Measurements from ENCODE around the gene RNF213. TPM values are rescaled to one million over a fixed set of nuclear protein-coding genes. Genes with fewer than 3 reads are reported as not detected.
A peak's percentile ranks its signal among the peaks of the same experiment; 100 is the strongest.

Gene RNF213
- total RNA-seq, 1 donor, result 134 TPM

DNA sequence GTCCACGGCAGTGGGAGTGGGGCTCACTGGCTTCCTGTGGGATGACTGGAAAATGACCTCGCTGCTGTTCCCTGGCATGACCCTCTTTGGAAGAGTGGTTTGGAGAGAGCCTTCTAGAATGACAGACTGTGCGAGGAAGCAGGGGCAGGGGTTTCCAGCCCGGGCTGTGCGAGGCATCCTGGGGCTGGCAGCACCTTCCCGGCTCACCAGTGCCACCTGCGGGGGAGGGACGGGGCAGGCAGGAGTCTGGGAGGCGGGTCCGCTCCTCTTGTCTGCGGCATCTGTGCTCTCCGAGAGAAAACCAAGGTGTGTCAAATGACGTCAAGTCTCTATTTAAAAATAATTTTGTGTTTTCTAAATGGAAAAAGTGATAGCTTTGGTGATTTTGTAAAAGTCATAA is 7.8 kb upstream of the RNF213 start:
- H2AFZ ChIP-seq (ENCODE audit: low read length), result no peak overlapping the region
- TF ChIP-seq, protein P1, sequence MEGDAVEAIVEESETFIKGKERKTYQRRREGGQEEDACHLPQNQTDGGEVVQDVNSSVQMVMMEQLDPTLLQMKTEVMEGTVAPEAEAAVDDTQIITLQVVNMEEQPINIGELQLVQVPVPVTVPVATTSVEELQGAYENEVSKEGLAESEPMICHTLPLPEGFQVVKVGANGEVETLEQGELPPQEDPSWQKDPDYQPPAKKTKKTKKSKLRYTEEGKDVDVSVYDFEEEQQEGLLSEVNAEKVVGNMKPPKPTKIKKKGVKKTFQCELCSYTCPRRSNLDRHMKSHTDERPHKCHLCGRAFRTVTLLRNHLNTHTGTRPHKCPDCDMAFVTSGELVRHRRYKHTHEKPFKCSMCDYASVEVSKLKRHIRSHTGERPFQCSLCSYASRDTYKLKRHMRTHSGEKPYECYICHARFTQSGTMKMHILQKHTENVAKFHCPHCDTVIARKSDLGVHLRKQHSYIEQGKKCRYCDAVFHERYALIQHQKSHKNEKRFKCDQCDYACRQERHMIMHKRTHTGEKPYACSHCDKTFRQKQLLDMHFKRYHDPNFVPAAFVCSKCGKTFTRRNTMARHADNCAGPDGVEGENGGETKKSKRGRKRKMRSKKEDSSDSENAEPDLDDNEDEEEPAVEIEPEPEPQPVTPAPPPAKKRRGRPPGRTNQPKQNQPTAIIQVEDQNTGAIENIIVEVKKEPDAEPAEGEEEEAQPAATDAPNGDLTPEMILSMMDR (IDR thresholded peaks at IDR 0.05; ENCODE audit: extremely low read depth, low read depth, low read length), result peak; percentile 12
- H3K9me3 ChIP-seq (ENCODE audit: low read depth, low read length), result no peaks in the 10 kb centered on the region
- no peak overlapping the region for H3K4me3 ChIP-seq (ENCODE audit: insufficient read depth, low read length)
- H4K20me1 ChIP-seq (ENCODE audit: insufficient read depth, low read length), result no peaks in the 10 kb centered on the region
- H3K27me3 ChIP-seq (ENCODE audit: insufficient read depth, low read length), result no peaks in the 10 kb centered on the region
- peaks cover 15% of the 10 kb centered on the region for H3K4me1 ChIP-seq (ENCODE audit: insufficient read depth, low read length)
- DNase-seq (ENCODE audit: insufficient read length, low spot score, missing footprints), result peak; percentile 76
- H3K36me3 ChIP-seq (ENCODE audit: insufficient read depth, low read length), result no peaks in the 10 kb centered on the region
- no peak overlapping the region for H3K27ac ChIP-seq (ENCODE audit: low read depth, low read length)
- H3K79me2 ChIP-seq (ENCODE audit: insufficient read depth, low read length), result no peaks in the 10 kb centered on the region
- no peak overlapping the region for H3K4me2 ChIP-seq (ENCODE audit: insufficient read depth, low read length)

GRCh38 chr17:80253631-80254395 is 6.8 kb upstream of the RNF213 start:
- no peak overlapping the region for H3K4me3 ChIP-seq (ENCODE audit: insufficient read depth, low read length)
- H3K4me1 ChIP-seq (ENCODE audit: insufficient read depth, low read length), result peaks cover 15% of the 10 kb centered on the region
- no peaks in the 10 kb centered on the region for H3K36me3 ChIP-seq (ENCODE audit: insufficient read depth, low read length)
- no peaks in the 10 kb centered on the region for H4K20me1 ChIP-seq (ENCODE audit: insufficient read depth, low read length)
- H3K4me2 ChIP-seq (ENCODE audit: insufficient read depth, low read length), result peak overlapping the region; percentile 51
- TF ChIP-seq, protein P1 (IDR thresholded peaks at IDR 0.05; ENCODE audit: extremely low read depth, low read depth, low read length), result no peak
- no peaks in the 10 kb centered on the region for H3K9me3 ChIP-seq (ENCODE audit: low read depth, low read length)
- H3K79me2 ChIP-seq (ENCODE audit: insufficient read depth, low read length), result no peaks in the 10 kb centered on the region
- H2AFZ ChIP-seq (ENCODE audit: low read length), result no peak overlapping the region
- peak; percentile 55 for DNase-seq (ENCODE audit: insufficient read length, low spot score, missing footprints)
- H3K27me3 ChIP-seq (ENCODE audit: insufficient read depth, low read length), result no peaks in the 10 kb centered on the region
- peak overlapping the region; percentile 84 for H3K27ac ChIP-seq (ENCODE audit: low read depth, low read length)

DNA sequence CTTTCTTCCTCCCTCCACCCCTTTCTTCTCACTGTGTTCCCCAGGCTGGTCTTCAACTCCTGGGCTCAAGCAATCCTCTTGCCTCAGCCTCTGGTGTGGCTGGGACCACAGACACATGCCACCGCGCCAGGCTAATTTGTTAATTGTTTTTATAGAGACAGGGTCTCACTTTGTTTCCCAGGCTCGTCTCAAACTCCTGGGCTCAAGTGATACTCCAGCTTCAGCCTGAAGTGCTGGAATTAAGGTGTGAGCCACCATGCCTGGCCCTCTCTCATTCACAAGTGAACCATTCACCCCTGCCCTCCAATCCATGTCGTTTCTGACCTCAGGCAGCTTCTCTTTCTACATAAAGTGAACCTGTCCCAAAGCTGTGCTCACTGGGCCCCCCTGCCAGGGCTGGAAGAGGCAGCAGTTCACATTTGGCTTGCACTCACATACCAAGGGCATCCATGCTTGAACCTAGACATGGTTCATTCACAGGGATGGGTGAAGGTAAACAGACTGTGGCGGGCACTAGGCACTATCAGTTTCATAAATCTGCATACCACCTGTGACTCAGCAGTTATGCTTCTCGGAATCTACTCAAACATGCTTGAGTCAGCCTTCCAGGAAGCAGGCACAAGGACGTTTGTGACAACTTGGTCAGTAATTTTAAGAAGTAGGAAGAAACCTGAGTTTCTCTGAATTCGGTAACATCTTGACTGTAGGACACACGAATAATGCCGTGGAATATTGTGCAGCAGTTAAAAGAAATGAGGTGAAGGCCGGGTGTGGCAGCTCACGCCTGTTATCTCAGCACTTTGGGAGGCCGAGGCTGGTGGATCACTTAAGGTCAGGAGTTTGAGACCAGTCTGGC is 6.0 kb upstream of the RNF213 start:
- Histone ChIP-seq H4K20me1 (ENCODE audit: insufficient read depth, low read length) (no peaks in the 10 kb centered on the region), H3K9me3 (ENCODE audit: low read depth, low read length) (no peaks in the 10 kb centered on the region), H3K27me3 (ENCODE audit: insufficient read depth, low read length) (no peaks in the 10 kb centered on the region), H2AFZ (ENCODE audit: low read length) (peak overlapping the region; percentile 23), H3K27ac (ENCODE audit: low read depth, low read length) (peak overlapping the region; percentile 84), H3K4me3 (ENCODE audit: insufficient read depth, low read length) (no peak overlapping the region), H3K79me2 (ENCODE audit: insufficient read depth, low read length) (no peaks in the 10 kb centered on the region), H3K4me2 (ENCODE audit: insufficient read depth, low read length) (peak overlapping the region; percentile 51), H3K4me1 (ENCODE audit: insufficient read depth, low read length) (peaks cover 17% of the 10 kb centered on the region), H3K36me3 (ENCODE audit: insufficient read depth, low read length) (no peaks in the 10 kb centered on the region)
- DNase-seq (ENCODE audit: insufficient read length, low spot score, missing footprints), result peak; percentile 98
- TF ChIP-seq, protein P1 (IDR thresholded peaks at IDR 0.05; ENCODE audit: extremely low read depth, low read depth, low read length), result no peak

GRCh38 chr17:80256034-80256350 is 4.7 kb upstream of the RNF213 start:
- H3K27me3 ChIP-seq (ENCODE audit: insufficient read depth, low read length), result no peaks in the 10 kb centered on the region
- H4K20me1 ChIP-seq (ENCODE audit: insufficient read depth, low read length), result no peaks in the 10 kb centered on the region
- H3K79me2 ChIP-seq (ENCODE audit: insufficient read depth, low read length), result peaks cover 2% of the 10 kb centered on the region
- H2AFZ ChIP-seq (ENCODE audit: low read length), result no peak overlapping the region
- H3K9me3 ChIP-seq (ENCODE audit: low read depth, low read length), result no peaks in the 10 kb centered on the region
- DNase-seq (ENCODE audit: insufficient read length, low spot score, missing footprints), result no peak
- TF ChIP-seq, protein P1 (IDR thresholded peaks at IDR 0.05; ENCODE audit: extremely low read depth, low read depth, low read length), result no peak
- H3K4me3 ChIP-seq (ENCODE audit: insufficient read depth, low read length), result no peak overlapping the region
- H3K36me3 ChIP-seq (ENCODE audit: insufficient read depth, low read length), result no peaks in the 10 kb centered on the region
- H3K27ac ChIP-seq (ENCODE audit: low read depth, low read length), result no peak overlapping the region
- peaks cover 21% of the 10 kb centered on the region for H3K4me1 ChIP-seq (ENCODE audit: insufficient read depth, low read length)
- H3K4me2 ChIP-seq (ENCODE audit: insufficient read depth, low read length), result no peak overlapping the region
